Central memory CD8-positive, alpha-beta T cell (primary cell): Measurements from ENCODE around the gene RENBP.

ENCODE experiments used
- ATAC-seq: fragments of 150-1000 bp; cut with Tn5 transposase; replicated peaks from 2 replicates; pipeline ENCODE4 v1.10.0; 2022; ENCODE audit warnings: mild to moderate bottlenecking, moderate FRiP score, moderate number of reproducible peaks; ENCODE audit not compliant: poor library complexity, severe bottlenecking; ENCODE audit errors: extremely low read depth
- DNase-seq, 2 donors: peaks; one replicate each; pipeline ENCODE4 v3.0.0; 2021; ENCODE audit warnings: low spot score in 2 of 2
- H3K27ac Mint-ChIP-seq: one replicate; pipeline ENCODE4 v1.8.0; 2022; ENCODE audit warnings: low read depth, mild to moderate bottlenecking, moderate library complexity, mixed read lengths
- H3K27me3 Mint-ChIP-seq: one replicate; pipeline ENCODE4 v1.8.0; 2022; ENCODE audit warnings: mixed read lengths
- H3K36me3 Mint-ChIP-seq: one replicate; pipeline ENCODE4 v1.8.0; 2022; ENCODE audit warnings: mild to moderate bottlenecking, moderate library complexity, mixed read lengths; ENCODE audit not compliant: insufficient read depth
- H3K4me1 Mint-ChIP-seq: one replicate; pipeline ENCODE4 v1.8.0; 2022; ENCODE audit warnings: mixed read lengths
- H3K4me3 Mint-ChIP-seq: one replicate; pipeline ENCODE4 v1.8.0; 2022; ENCODE audit warnings: mild to moderate bottlenecking, moderate library complexity, mixed read lengths
- H3K9me3 Mint-ChIP-seq: one replicate; pipeline ENCODE4 v1.8.0; 2022; ENCODE audit warnings: mixed read lengths

Gene RENBP

GRCh38 chrX:153968255-153968654, 23.8 kb upstream of the RENBP start:
- DNase-seq (no peak), ATAC-seq (no peak)
- Mint-ChIP-seq H3K9me3 (no peaks in the 10 kb centered on the region), H3K4me3 (peak overlapping the region; percentile 99), H3K27ac (peak overlapping the region; percentile 97), H3K36me3 (peaks cover 17% of the 10 kb centered on the region), H3K27me3 (no peaks in the 10 kb centered on the region), H3K4me1 (peaks cover 27% of the 10 kb centered on the region)

GRCh38 chrX:153967536-153968224, 23.2 kb upstream of the RENBP start:
- ATAC-seq: no peak
- Mint-ChIP-seq H3K4me3 (peak overlapping the region; percentile 99), H3K36me3 (peaks cover 17% of the 10 kb centered on the region), H3K4me1 (peaks cover 24% of the 10 kb centered on the region), H3K27ac (peak overlapping the region; percentile 97), H3K9me3 (no peaks in the 10 kb centered on the region), H3K27me3 (no peaks in the 10 kb centered on the region)
- no peak for DNase-seq

- peak overlapping the region; percentile 97 for H3K27ac Mint-ChIP-seq
- peak in 1 of 2 donors; percentile 38 for DNase-seq
- ATAC-seq: no peak
- peaks cover 16% of the 10 kb centered on the region for H3K36me3 Mint-ChIP-seq
- peaks cover 24% of the 10 kb centered on the region for H3K4me1 Mint-ChIP-seq
- H3K9me3 Mint-ChIP-seq: no peaks in the 10 kb centered on the region
- H3K4me3 Mint-ChIP-seq: peak overlapping the region; percentile 99
- no peaks in the 10 kb centered on the region for H3K27me3 Mint-ChIP-seq
These were observed 22.5 kb upstream of the RENBP start for GRCh38 chrX:153966841-153967535.

DNA sequence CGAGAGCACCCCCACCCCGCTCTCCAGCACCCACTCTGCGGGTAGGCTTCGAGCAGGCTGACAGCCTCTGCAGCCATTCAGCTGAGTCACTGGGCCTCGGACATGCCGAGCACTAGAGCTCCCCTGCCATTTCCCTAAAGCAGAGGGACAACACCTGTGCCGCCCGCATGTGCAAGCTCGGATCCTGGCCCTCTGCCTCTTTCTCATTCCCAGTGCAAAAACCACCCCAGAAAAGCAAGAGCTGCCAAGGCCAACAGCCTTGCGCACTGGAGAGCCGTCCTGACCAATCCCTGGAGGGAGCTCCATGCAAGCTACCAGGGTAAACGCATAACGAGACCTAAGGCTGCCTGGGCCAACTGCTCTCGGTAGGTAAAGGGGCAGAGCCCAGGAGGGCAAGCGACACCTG, 21.8 kb upstream of the RENBP start:
- no peaks in the 10 kb centered on the region for H3K9me3 Mint-ChIP-seq
- peak overlapping the region; percentile 97 for H3K27ac Mint-ChIP-seq
- no peak for DNase-seq
- no peaks in the 10 kb centered on the region for H3K27me3 Mint-ChIP-seq
- ATAC-seq: no peak
- H3K4me3 Mint-ChIP-seq: peak overlapping the region; percentile 99
- peaks cover 24% of the 10 kb centered on the region for H3K4me1 Mint-ChIP-seq
- peaks cover 15% of the 10 kb centered on the region for H3K36me3 Mint-ChIP-seq

DNA sequence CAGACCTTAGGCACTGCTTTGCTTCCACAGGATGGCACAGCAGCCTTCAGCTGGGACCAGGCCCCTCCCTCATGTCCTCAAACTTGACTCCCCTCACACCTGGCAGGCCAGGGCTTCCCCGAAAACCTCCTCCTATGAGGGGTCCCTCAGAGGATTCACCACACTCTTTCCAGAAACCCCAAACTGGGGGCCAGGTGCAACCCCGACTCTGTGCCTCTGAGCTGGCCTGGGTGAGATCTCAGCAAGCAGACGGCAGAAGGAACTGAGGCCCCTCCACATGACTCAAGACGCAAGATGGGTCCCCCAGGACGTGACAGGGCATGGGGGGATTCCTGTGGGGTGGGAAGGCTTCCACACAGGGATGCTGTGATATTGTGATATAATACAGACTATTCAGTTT, 21.0 kb upstream of the RENBP start:
- Mint-ChIP-seq H3K4me1 (peaks cover 24% of the 10 kb centered on the region), H3K27me3 (no peaks in the 10 kb centered on the region), H3K27ac (peak overlapping the region; percentile 97), H3K36me3 (peaks cover 16% of the 10 kb centered on the region), H3K4me3 (peak overlapping the region; percentile 7), H3K9me3 (no peaks in the 10 kb centered on the region)
- ATAC-seq (no peak), DNase-seq (no peak)

- H3K4me3 Mint-ChIP-seq: no peak overlapping the region
- no peaks in the 10 kb centered on the region for H3K27me3 Mint-ChIP-seq
- H3K27ac Mint-ChIP-seq: no peak overlapping the region
- H3K4me1 Mint-ChIP-seq: peaks cover 24% of the 10 kb centered on the region
- no peaks in the 10 kb centered on the region for H3K9me3 Mint-ChIP-seq
- ATAC-seq (no peak), DNase-seq (no peak)
- peaks cover 15% of the 10 kb centered on the region for H3K36me3 Mint-ChIP-seq
These were observed 19.7 kb upstream of the RENBP start for GRCh38 chrX:153964105-153964504.

- peaks cover 15% of the 10 kb centered on the region for H3K36me3 Mint-ChIP-seq
- DNase-seq: no peak
- H3K9me3 Mint-ChIP-seq: no peaks in the 10 kb centered on the region
- H3K4me3 Mint-ChIP-seq: no peak overlapping the region
- no peak overlapping the region for H3K27ac Mint-ChIP-seq
- H3K4me1 Mint-ChIP-seq: peaks cover 24% of the 10 kb centered on the region
- H3K27me3 Mint-ChIP-seq: no peaks in the 10 kb centered on the region
- ATAC-seq: no peak
These were observed 19.1 kb upstream of the RENBP start for GRCh38 chrX:153963546-153963945.

GRCh38 chrX:153961292-153961691, 16.8 kb upstream of the RENBP start:
- Mint-ChIP-seq H3K9me3 (no peaks in the 10 kb centered on the region), H3K27me3 (no peaks in the 10 kb centered on the region), H3K27ac (no peak overlapping the region), H3K4me3 (no peak overlapping the region), H3K36me3 (peaks cover 18% of the 10 kb centered on the region), H3K4me1 (peaks cover 3% of the 10 kb centered on the region)
- DNase-seq: no peak
- no peak for ATAC-seq

- H3K27me3 Mint-ChIP-seq: no peaks in the 10 kb centered on the region
- peaks cover 19% of the 10 kb centered on the region for H3K36me3 Mint-ChIP-seq
- DNase-seq (no peak), ATAC-seq (no peak)
- no peaks in the 10 kb centered on the region for H3K4me1 Mint-ChIP-seq
- no peak overlapping the region for H3K27ac Mint-ChIP-seq
- H3K9me3 Mint-ChIP-seq: no peaks in the 10 kb centered on the region
- H3K4me3 Mint-ChIP-seq: no peak overlapping the region
These were observed 16.3 kb upstream of the RENBP start for GRCh38 chrX:153960786-153961185.

DNA sequence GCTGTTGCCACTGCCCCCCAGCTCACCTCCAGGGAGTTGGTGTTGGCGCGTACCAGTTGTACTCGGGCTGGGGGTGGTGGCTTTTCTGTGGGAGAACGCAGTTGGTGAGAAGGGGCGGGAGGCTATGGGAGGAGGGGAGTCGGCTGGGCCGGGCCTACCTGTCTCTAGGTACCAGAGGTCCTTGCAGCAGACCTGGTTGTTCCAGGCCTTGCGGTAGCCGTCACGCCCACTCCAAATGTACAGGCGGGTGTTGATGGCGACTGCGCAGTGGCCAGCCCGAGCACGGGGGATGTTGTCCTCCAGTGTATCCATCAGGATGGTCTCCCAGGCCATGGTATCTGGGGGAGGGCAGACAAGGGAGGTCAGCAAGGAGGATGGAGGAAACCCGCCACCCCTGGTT, 15.6 kb upstream of the RENBP start:
- H3K4me3 Mint-ChIP-seq: no peak overlapping the region
- peaks cover 22% of the 10 kb centered on the region for H3K36me3 Mint-ChIP-seq
- no peak overlapping the region for H3K27ac Mint-ChIP-seq
- DNase-seq: no peak
- ATAC-seq: no peak
- no peaks in the 10 kb centered on the region for H3K27me3 Mint-ChIP-seq
- no peaks in the 10 kb centered on the region for H3K9me3 Mint-ChIP-seq
- H3K4me1 Mint-ChIP-seq: no peaks in the 10 kb centered on the region

DNA sequence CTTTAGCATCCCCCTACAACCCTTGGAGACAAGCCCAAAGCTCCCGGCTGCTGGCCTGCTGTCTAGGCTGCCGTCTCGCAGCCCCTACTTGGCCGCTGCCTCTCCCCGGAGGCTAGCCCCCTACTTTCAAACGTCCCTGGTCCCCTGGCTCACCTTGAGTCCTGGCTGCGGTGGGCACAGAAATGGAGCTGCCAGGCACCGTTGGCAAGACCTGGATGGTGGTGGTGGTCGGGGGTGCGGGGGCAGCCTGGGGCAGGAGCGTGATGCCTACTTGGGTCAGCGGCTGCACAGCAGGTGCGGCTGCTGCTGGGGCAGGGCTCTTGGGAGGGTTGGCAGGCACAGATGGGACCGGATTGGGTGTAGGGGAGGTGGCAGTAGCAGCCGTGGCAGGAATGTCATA, 15.2 kb upstream of the RENBP start:
- ATAC-seq: no peak
- H3K36me3 Mint-ChIP-seq: peaks cover 24% of the 10 kb centered on the region
- no peak for DNase-seq
- no peaks in the 10 kb centered on the region for H3K9me3 Mint-ChIP-seq
- no peaks in the 10 kb centered on the region for H3K4me1 Mint-ChIP-seq
- H3K27ac Mint-ChIP-seq: no peak overlapping the region
- no peak overlapping the region for H3K4me3 Mint-ChIP-seq
- H3K27me3 Mint-ChIP-seq: no peaks in the 10 kb centered on the region

- Mint-ChIP-seq H3K9me3 (no peaks in the 10 kb centered on the region), H3K4me3 (no peak overlapping the region), H3K27me3 (no peaks in the 10 kb centered on the region), H3K36me3 (peaks cover 33% of the 10 kb centered on the region), H3K27ac (no peak overlapping the region), H3K4me1 (no peaks in the 10 kb centered on the region)
- ATAC-seq: no peak
- no peak for DNase-seq
These were observed 14.2 kb upstream of the RENBP start for GRCh38 chrX:153958605-153959004.

- no peak for ATAC-seq
- Mint-ChIP-seq H3K27me3 (no peaks in the 10 kb centered on the region), H3K27ac (peak overlapping the region; percentile 80), H3K4me3 (no peak overlapping the region), H3K9me3 (no peaks in the 10 kb centered on the region), H3K4me1 (no peaks in the 10 kb centered on the region), H3K36me3 (peaks cover 43% of the 10 kb centered on the region)
- DNase-seq: no peak
These were observed 12.8 kb upstream of the RENBP start for GRCh38 chrX:153957224-153957623.
